NCI-H2196 (cell line): ENCODE data around the gene ZNF470.

Experiments
- DNase-seq: peaks from one replicate; lab custom pipeline; 2025; ENCODE audit not compliant: unreplicated experiment; lab: John Stamatoyannopoulos, UW

ZNF470 gene

DNA sequence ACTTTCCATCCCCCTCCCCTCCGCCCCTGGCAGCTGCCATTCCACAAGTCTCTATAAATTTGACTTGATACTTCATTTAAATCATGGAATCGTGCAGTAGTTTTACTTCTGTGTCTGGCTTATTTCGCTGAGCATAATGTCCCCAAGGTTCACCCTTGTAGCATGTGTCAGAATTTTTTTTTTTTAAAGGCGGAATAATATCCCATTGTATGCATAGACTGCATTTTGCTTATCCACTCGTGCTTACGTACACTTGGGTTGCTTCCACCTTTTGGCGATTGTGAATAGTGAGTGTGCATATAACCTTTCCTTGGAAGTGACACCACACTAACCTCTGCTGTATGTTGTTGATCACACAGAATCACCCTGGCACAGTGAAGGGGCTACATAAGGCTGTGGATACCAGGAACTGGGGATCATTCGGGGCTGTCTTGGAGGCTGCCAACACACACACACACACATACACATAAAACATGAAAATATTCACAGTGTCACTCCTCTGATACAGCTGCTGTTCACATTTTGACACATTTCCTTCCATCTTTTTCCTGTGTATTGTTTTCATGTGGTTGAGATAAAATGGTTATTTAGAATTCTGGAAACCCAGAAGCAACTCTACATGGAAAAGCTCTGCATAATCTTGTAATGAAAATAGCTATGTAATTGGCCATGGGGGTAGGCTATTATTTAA, 41.2 kb downstream of the ZNF470 start:
- no peak for DNase-seq

DNA sequence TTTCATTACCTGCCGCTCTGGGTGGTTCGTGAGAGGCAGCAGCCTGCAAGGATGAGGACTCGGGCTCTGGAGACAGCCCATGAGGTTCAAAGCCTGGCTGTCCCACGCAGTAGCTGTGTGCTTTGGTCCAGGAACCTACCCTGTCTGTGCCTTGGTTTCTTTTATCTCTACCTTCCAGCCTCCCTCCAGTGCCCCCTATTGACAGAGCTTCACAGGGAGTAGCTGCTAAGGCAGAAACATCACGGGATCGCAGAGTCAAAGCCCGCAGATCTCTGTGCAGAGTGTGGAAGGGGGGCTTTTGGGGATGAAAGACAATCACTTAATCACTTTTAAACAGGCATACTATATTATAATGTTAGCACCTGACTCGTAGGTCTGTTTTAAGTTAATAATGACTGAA, 44.0 kb downstream of the ZNF470 start:
- DNase-seq, result no peak

DNA sequence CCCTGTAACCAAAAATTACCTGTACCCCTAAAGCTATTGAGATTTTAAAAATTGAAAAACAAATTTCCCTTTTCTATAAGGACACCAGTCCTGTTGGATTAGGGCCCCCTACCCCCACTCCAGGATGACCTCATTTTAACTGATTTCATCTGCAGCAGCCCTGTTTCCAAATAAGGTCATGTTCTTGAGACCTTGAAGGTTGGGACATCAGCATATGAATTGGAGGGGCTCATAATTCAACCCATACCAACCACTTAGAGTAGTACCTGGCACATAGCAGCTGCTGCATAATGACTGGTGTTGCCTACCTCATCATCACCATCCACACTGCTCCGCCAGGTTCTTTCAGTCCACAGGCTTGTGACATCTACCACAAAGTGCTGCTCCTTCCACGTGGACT, 45.5 kb downstream of the ZNF470 start:
- DNase-seq, result no peak

DNA sequence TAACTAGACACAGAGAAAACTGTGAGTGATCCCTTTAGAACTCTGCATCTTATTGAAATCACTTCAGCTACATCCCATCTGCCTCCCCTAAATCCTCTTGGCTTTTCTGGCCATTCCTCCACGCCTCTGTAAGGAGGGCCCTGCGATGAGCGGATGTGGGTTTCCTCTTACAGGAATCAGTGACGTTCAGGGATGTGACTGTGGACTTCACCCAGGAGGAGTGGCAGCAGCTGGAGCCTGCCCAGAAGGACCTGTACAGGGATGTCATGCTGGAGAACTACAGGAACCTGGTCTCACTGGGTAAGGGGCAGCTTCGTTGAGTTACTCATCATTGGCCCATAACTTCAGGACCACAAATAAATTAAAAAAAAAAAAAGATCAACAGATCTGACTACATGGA, 46.4 kb downstream of the ZNF470 start:
- no peak for DNase-seq

DNA sequence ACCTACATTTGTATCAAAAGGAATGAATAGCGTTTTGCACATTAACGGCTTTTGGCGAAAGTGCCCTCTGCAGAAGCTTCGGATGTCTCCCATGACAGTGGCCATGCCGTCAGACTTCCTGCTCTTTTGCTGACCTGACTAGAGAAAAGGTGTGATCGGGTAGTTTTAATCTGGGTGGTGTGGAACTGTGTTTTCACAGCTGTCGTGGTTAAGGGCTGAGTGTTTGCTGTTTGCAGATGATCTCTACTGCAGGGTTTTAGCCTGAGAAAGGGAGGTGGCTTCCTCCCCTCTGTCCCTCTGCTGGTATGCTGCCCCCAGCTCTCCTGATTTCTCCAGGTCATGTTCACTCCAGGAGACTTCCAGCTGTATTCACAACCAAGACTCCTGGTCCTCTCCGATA, 50.3 kb downstream of the ZNF470 start:
- DNase-seq, result no peak

DNA sequence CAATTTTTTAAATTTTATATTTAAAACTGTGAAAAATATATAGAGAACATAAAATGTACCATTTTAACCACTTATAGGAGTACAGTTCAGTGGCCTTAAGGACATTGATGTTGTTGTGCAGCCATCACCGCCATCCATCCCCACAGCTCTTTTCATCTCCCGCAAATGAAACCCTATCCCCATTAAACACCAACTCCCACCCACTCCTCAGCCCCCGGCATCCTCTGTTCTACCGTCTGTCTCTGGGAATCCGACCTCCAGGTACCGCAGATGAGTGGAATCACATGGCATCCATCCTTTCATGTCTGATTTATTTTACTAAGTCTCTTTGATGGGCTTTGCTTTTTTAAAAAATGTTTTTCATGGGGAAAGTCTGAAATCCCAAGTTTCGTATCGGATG, 51.9 kb downstream of the ZNF470 start:
- no peak for DNase-seq

DNA sequence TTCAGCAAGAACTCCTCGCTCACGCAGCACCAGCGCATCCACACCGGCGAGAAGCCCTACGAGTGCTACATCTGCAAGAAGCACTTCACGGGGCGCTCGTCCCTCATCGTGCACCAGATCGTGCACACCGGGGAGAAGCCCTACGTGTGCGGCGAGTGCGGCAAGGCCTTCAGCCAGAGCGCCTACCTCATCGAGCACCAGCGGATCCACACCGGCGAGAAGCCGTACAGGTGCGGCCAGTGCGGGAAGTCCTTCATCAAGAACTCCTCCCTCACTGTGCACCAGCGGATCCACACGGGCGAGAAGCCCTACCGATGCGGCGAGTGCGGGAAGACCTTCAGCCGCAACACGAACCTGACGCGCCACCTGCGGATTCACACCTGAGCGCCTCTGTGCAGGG, 55.1 kb downstream of the ZNF470 start:
- DNase-seq, result no peak

DNA sequence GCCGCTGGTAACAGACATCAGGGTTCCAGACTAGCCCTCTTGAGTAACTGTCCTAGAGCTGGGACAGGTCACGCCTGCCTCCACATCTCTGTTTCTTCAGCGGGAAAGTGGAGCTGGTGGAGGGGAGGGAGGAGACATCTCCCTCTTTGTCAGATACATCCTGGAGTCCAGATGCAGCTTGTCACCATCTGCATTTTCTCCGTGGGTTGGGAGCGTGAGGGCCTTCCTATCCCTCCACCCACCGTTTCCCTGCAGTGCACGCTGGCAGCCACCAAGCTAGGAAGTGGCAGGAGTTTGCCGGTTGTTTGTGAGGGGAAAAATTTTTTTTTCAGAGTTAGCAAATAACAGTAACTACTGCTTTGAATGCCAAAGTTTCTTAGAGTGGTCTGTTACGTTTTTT, 55.7 kb downstream of the ZNF470 start:
- DNase-seq, result no peak

DNA sequence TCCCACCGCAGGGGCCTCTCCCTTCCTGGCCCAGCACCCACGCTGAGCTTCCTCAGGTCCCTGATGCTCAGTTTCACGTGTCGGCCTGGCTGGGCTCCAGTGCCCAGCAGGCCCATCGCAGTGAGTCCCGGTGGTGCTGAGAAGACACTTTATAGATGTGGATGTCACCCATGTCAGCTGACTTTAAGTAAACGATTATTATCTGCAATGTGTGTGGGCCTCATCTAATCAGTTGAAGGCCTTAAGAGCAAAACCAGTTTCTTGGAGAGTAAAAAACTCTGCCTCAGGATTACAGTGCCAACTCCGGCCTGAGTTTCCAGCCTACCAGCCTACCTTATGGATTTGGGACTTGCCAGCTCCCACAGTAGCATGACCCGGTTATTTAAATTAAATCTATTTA, 58.4 kb downstream of the ZNF470 start:
- DNase-seq, result no peak

DNA sequence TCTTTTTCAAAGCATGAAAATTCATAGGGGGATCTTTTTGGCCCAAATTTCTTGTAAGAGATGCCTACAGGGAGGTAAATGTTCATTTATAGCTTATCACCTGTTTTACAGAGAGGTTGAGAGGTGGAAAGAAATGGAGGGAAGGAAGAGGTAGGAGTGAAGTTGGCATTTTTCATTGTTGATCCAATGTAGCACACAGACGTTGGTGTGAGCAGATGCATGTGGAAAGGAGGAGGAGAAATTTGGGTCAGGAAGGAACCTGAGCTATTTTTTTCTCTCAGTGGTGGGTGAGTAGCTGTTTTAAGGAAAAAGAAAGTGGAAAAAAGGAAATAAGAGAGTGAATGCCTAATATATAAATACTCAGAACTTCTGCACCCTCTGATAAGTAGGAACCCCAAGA, 65.8 kb downstream of the ZNF470 start:
- DNase-seq, result no peak

DNA sequence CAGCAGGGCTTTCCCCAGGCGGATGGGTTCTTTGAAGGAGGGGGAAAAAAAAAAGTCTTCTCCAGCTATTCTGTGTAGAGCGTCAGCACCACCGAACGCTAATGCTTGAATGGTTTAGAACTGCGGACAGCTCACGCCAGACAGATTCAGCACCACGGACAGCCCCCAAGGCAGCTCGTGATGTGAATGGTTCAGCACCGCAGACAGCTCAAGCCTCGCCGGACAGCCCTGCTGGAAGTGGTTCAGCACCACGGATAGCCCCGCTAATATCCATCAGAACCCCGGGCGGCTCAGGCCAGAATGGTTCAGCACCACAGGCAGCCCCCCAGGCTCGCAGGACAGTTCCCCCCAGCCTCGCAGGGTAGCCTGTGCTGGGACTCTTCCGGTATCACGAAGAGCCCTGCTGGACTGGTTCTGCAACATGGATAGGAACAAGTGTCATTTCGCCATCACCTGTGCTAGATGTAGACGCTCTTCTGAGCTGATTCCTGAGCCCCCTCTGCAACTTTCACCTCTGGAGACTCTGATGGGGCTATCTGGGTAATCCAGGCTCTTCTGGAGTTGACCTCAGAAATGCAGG, 70.8 kb downstream of the ZNF470 start:
- DNase-seq, result no peak
